ELF-1 (cell line): ENCODE measurements around the gene MAD1L1.
"Not testable (repeated sequence)": the region's sequence is repeated elsewhere in the genome, so short reads cannot be mapped to it uniquely, and the experiment has no call there.

Experiments used
- DNase-seq: peaks from one replicate; pipeline ENCODE4 v3.0.0-alpha.2; 2016; ENCODE audit warnings: low read depth, low spot score

MAD1L1 gene

GRCh38 chr7:1886361-1887064 is 346.2 kb downstream of the MAD1L1 start:
- no peak for DNase-seq

GRCh38 chr7:1885465-1886226 is 347.1 kb downstream of the MAD1L1 start:
- DNase-seq, result no peak

GRCh38 chr7:1884583-1885350 is 348.0 kb downstream of the MAD1L1 start:
- no peak for DNase-seq

GRCh38 chr7:1883834-1884582 is 348.7 kb downstream of the MAD1L1 start:
- peak; percentile 38 for DNase-seq

- DNase-seq, result peak; percentile 87
Observed at GRCh38 chr7:1883031-1883761, 349.5 kb downstream of the MAD1L1 start.

GRCh38 chr7:1882451-1882850 is 350.3 kb downstream of the MAD1L1 start:
- DNase-seq, result no peak

- no peak for DNase-seq
Observed at GRCh38 chr7:1881946-1882345, 350.8 kb downstream of the MAD1L1 start.

GRCh38 chr7:1876641-1877040 is 356.1 kb downstream of the MAD1L1 start:
- DNase-seq, result not testable (repeated sequence)

GRCh38 chr7:1875392-1876199 is 357.1 kb downstream of the MAD1L1 start:
- DNase-seq, result peak; percentile 76

- not testable (repeated sequence) for DNase-seq
Observed at GRCh38 chr7:1874590-1875391, 358.0 kb downstream of the MAD1L1 start.

- no peak for DNase-seq
Observed at GRCh38 chr7:1873857-1874589, 358.7 kb downstream of the MAD1L1 start.

GRCh38 chr7:1873421-1873820 is 359.3 kb downstream of the MAD1L1 start:
- no peak for DNase-seq

- DNase-seq, result no peak
Observed at GRCh38 chr7:1873070-1873405, 359.7 kb downstream of the MAD1L1 start.

GRCh38 chr7:1872191-1873069 is 360.3 kb downstream of the MAD1L1 start:
- no peak for DNase-seq

- DNase-seq, result no peak
Observed at GRCh38 chr7:1869452-1870130, 363.2 kb downstream of the MAD1L1 start.

- DNase-seq, result no peak
Observed at GRCh38 chr7:1868516-1869165, 364.1 kb downstream of the MAD1L1 start.
